ENCODE data around the gene GSTM3.

Gene GSTM3

GRCh38 chr1:109762821-109763645, 22.2 kb upstream of the GSTM3 start:
- TF ChIP-seq ZNF26 (tag by site-specific recombination; IDR thresholded peaks at IDR 0.05) (no peak), ZBTB48 (tag by site-specific recombination; IDR thresholded peaks at IDR 0.05) (peak; percentile 48; the same call in 1 of the 2 replicates), ZNF302 (tag by site-specific recombination; IDR thresholded peaks at IDR 0.05; ENCODE audit: low read depth) (no peak), ZNF629 (tag by site-specific recombination; IDR thresholded peaks at IDR 0.05) (peak; percentile 56; the same call in 1 of the 2 replicates), ZBTB21 (tag by site-specific recombination; IDR thresholded peaks at IDR 0.05) (peak; percentile 58; the same call in 1 of the 2 replicates)
- no peak overlapping the region for H3K4me3 ChIP-seq (ENCODE audit: low read depth, low read length)
- no peaks in the 10 kb centered on the region for H3K4me1 ChIP-seq (ENCODE audit: control insufficient read depth, insufficient read depth, low read length)
- no peaks in the 10 kb centered on the region for H3K36me3 ChIP-seq (ENCODE audit: control insufficient read depth in 2 of 2, insufficient read depth in 1 of 2, low read length in 2 of 2)
- H3K9me3 ChIP-seq (ENCODE audit: control insufficient read depth, insufficient read depth, low read depth, low read length): no peaks in the 10 kb centered on the region
- ChIA-PET POLR2A (no interaction called here), CTCF (interaction anchor here (0.8 kb wide), 1 partner anchor 230 kb away, joined by 3 read pairs; no protein-coding TSS in a partner anchor)
- no peak overlapping the region for H3K27ac ChIP-seq (ENCODE audit: extremely low read depth, low read depth, low read length)

DNA sequence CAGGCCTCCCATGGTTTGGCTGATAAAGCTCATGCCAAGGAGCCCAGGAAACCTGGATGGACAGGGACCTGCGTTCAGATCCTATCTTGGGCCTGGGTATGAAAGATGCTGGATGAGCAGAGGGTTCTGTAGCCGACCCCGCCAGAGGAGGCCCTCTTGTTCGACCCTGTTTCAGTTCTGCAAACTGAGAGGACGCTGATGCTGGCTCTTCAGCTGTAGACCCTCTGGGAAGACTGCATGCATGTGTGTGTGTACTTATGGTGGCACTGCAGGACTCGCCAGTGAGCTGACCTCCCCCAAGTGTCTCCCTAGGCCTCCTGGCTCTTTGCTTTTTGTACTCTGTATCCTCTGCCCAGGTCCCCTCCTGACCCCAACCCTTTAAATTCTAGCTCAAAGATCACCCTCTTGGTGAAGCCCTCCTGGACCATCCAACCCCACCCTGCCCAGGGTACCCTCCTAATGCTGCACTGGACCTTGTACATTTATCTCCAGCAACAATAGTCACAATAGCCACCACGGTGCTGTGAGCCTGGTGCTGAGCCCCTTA, 21.3 kb upstream of the GSTM3 start:
- H3K27ac ChIP-seq (ENCODE audit: extremely low read depth, low read depth, low read length): no peak overlapping the region
- POLR2A ChIA-PET: no interaction called here

More for the DNA sequence above, 21.3 kb upstream of the GSTM3 start:
- Histone ChIP-seq H3K4me3 (ENCODE audit: low read depth, low read length) (no peak overlapping the region), H3K4me1 (ENCODE audit: control insufficient read depth, insufficient read depth, low read length) (no peaks in the 10 kb centered on the region), H3K9me3 (ENCODE audit: control insufficient read depth, insufficient read depth, low read depth, low read length) (no peaks in the 10 kb centered on the region), H3K36me3 (ENCODE audit: control insufficient read depth in 2 of 2, insufficient read depth in 1 of 2, low read length in 2 of 2) (no peaks in the 10 kb centered on the region)
- CTCF ChIA-PET: interaction anchor here (0.6 kb wide), 2 partner anchors 112 to 236 kb away, joined by 3 read pairs; no protein-coding TSS in a partner anchor
- TF ChIP-seq ZNF398 (tag by site-specific recombination; IDR thresholded peaks at IDR 0.05) (no peak), KLF9 (tag by site-specific recombination; IDR thresholded peaks at IDR 0.05; ENCODE audit: low read depth) (no peak), ZNF701 (tag by site-specific recombination; IDR thresholded peaks at IDR 0.05) (no peak), ZNF404 (tag by site-specific recombination; IDR thresholded peaks at IDR 0.05) (no peak), SP2 (tag by site-specific recombination; IDR thresholded peaks at IDR 0.05) (no peak), ZBTB44 (tag by site-specific recombination; IDR thresholded peaks at IDR 0.05) (no peak)
- TF ChIP-seq, protein P1, sequence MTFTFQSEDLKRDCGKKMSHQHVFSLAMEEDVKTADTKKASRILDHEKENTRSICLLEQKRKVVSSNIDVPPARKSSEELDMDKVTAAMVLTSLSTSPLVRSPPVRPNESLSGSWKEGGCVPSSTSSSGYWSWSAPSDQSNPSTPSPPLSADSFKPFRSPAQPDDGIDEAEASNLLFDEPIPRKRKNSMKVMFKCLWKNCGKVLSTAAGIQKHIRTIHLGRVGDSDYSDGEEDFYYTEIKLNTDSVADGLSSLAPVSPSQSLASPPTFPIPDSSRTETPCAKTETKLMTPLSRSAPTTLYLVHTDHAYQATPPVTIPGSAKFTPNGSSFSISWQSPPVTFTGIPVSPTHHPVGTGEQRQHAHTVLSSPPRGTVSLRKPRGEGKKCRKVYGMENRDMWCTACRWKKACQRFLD (tag by site-specific recombination; IDR thresholded peaks at IDR 0.05): no peak

Data from HEK293 (cell line).